Stromal cell of bone marrow (primary cell): Measurements from ENCODE around the gene PDE4D.
"Not testable (repeated sequence)": the region's sequence is repeated elsewhere in the genome, so short reads cannot be mapped to it uniquely, and the experiment has no call there.

Source experiments
- DNase-seq: peaks from one replicate; pipeline ENCODE4 v3.0.0-alpha.2; 2012; ENCODE audit warnings: low read depth

Gene PDE4D

DNA sequence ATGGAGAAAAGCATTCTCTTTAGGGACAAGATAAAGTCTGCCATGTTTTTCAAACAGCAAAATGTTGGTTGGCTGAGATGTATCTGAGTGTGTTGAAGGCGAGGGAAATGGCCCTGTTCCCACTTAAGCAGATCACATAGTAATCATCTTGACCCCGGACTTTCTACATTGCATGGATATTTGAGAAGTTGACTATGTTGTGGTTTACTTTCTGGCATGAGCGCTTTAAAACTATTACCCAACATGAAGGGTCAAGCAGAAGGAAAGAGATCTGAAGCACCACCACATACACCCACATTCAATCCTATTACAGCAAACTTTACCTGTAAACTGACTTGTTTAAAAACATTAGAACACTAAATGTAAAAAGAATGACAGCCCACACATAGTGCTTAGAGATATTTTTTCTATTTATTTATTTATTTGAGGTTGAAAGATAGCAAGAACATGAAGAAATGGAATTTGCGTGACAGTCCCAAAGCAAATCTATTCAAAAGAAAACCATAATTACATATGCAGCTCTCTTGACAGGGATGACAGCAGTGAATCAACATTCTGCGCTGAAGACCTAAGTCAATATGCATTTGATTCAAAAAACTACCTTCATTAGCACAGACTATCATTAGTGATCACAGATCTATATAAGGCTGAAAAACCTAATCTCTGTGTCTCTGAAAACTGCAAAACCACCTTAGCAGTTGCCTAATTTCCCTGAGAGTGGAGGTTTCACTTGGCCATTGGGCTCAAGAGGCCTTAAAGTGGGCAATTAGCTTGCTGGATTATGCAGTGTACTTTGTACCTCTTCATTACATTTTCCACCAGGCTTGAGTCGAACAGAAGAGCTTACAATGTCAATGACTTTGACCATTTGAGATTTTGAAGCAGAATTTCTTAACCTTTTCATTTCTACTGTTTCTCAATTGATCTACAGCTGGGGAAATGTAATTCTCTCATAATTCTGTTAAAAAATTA, 195.0 kb downstream of the PDE4D start:
- DNase-seq, result no peak

DNA sequence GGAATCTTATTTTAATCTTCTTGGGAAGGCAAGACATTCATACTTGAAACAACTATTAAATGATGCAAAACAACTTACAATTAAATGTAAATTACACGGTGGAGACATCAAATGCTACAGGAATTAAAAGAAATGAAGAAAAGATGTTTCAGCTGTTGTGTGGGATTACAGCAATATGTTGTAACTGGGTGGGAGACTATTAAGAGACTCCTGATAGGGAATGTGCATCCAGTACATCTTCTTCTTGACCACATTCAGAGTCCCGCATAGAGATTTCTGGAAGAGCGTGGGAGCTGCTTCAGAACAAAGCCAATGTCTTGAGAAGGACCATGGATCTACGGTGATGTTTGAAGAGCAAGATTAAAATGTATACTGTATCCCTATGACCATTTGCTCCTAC, 199.1 kb downstream of the PDE4D start:
- no peak for DNase-seq

DNA sequence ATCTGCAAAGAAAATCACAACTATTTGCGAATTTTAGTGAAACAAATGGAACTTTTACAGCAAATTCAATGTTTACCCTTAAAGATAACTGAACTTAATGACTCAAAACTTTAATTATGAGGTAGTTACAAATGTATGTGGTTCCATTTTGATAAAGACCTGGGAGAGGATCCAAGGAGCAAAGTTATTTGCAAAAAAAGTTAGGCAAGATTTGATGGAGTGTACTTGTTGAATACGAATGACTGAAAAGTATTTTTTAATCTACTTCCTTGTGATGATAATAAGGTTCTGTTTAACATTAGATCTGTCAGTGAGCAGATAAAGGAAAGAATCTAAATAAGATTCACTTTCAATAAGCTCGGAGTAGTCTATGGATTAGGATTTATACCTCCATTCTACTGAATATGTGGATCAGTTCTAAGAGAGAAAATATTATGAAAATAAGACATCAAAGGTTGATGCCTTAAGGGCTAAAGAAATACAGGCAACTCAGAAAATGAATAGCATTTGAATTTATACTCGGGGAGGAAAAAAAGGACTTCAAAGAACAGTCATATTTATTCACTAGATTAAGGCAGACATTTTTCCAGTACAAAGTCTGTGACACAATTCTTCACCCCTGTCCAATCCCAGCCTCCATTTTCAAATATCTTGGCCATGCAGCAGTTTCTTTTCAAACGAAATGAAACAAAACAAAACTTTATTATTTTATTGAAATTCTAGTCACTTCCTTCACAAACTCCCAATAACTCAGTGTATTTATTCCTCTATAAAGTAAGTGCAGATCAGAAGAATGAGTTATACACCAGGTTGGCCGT, 199.8 kb downstream of the PDE4D start:
- no peak for DNase-seq

DNA sequence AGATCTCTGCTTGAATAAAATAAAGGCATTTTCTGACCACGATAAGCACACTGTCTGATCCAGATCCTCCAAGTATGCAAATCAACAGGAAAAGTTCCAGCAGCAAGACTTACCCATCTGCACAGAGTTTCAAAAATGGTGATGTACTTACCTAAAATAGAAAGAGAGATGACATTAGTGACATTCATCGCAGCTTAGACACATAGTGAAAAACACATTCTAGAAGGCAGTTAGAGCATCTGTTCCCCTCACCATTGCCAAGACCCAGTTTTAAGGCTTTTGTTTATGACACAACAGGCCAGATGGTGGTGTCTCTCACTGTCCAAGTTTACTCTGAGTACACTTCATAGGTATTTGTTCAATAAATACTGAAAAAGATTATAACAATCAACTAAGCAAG, 207.7 kb downstream of the PDE4D start:
- no peak for DNase-seq

DNA sequence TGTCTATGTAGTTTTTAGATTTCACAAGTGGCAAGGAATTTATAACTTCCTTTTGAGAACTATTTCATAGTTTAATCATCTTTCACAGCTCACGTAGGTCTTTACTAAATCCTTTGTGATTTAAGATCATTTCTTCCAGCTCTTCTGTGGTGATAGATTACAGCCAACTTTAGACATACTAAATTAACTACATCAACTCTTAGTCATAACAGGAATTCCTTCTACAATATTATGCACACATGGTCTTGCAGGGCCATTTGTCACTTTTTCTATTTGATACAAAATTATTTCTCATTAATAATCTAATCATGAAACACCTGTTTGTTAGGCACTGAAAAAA, 208.4 kb downstream of the PDE4D start:
- DNase-seq, result no peak

DNA sequence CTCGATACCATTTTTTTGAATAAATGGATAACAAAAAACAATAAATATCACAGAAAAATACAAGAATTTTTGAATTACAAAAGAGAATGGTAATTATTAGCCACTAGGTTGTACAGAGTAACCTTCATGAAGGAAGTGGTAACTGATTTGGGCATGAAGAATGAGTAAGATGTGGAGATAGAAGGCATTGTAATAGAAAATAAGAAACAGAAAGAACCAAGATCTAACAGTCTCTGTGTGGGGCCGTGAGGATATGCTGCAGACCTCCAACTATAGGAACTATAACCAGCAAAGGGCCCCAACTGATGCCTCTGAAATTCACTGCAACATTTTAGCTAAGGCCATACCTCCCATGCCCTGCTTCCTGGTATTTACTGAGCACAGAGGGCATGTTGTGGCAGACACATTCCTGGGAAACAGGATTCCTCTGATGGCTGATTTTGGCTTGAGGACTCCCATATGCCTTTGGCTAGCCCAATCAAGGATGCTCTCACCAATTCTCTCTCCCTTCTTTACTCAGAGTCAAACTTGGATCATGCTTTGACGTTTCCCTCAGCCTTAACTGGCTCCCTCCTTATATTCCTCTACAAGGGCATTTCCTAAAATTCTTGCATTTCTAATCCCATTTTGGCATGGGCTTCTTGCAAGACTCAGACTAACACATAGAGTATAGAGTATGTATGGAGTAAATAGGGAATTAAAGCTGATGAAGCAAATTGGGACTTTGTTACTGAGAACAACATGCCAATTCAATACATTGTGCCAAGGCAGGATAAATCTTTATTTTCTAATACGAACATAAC, 208.9 kb downstream of the PDE4D start:
- no peak for DNase-seq

DNA sequence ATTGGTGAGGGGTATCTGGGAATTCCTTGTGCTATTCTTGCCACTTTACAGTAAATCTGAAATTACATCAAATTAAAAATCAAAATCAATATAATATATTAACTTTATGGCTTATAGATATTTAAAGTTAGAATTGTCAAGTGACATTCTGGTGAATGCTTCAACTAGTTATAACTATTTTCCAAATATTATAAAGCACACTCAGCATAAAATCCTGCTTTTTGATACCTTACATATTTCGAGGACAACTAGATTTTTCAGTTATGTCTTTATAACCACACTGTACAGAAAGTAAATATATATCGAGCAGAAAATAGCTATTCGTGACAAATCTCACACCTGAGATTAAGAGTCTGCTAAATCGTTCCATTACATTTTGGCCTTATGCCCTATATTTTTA, 210.2 kb downstream of the PDE4D start:
- no peak for DNase-seq

DNA sequence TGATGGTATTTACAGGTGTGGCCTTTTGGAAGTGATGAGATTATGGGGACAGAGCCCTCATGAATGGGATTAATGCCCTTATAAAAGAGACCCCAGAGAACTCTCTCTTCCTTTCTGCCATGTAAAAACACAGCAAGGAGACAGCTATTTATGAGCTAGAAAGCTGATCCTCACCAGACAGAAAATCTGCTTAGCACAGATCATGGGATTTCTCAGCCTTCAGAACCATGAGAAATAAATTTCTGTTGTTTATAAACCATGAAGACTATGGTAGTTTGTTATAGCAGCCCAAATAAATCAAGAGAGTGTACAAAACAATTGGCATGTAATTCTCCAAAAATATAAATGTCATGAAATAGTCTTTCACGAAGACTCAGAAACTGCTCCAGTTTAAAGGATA, 211.0 kb downstream of the PDE4D start:
- DNase-seq, result no peak

DNA sequence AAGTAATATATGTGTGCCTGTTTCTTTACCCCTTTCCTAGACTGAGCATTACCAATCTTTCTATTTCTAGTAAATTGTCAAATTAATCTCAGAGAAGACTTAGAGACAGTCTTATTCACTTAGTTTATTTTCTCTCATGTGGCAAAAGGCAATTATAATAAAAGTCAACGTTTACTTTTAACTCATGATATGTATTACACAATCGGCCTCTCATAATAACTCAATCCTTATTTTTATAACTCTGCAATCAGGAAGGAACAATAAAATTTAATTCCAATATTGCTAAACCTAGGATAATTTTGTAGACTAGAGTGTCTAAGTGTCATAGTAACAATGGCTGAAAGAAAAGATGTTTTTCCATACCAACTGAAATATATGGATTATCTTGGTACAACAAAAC, 214.6 kb downstream of the PDE4D start:
- DNase-seq, result no peak

DNA sequence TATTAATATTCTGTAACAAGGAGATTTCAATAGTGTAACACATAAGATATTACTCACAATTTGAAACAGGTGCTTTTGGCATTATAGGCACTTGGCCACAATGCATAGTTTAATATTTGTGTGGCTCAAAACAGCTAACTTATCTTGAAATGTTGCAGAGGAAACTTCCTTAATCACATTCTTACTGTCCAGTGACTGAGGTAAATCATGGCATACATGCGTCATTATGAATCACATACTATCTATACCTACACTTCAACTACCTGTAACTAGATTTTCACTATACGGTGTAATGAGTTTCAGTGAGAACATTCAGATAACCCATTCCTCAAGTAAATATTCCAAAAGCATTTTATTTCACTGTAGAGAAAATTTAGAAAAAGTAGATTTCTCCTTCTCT, 218.8 kb downstream of the PDE4D start:
- no peak for DNase-seq

DNA sequence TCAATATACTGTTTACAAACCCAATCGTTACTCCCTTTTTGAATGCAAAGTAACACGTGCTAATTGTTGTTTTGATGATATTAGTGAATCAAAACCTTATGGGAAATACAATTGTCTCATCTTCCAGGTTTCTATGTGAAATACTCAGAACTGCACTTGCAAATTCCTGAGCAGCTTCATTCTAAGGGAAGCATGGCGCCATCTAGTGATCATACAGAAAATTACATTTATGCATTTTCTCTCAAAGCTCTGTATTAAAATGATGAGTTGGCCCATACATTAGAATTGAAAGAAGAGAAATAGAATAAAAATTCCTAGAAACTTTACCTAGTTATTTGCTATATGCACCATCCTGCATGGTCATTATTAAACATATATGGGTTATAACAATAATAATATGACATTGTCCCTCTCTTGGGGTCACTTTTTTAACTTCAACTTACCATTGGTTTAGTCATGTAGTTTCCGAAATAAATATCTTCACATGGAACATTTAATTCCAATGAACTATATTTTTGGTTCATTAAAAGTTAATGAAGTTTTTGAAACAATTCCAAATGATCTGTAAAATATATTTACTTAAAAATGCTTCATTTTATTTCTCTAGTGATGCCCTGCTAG, 220.0 kb downstream of the PDE4D start:
- peak; percentile 20 for DNase-seq

DNA sequence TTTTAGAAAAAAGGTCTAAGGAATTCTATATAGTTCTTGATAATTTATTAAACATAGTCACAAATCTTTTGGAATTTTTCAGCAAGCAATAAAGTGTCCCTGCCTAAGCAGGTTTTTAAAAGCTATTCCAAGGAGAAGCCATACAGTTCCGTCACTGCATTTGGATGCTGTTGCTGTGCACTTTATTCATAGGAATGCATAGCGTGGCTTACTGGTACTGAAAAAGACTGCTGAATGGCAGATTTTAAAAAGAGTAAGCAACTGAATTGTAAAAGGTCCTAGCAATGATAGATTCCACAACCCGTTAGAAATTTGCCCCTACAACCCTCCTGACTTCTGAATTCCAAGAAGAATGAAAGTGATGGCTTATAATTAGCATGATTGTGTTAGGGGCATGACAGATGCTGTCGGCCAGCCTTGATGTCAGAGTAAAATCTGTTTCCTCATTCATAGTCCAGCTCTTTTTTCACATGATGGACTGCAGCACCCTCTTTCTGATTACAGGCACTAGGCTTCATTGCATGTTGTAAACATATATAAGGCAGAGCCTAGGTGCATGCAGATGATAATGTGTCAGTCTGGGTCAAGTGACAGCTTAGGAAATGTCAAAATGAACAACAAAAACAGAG, 227.0 kb downstream of the PDE4D start:
- DNase-seq, result no peak

DNA sequence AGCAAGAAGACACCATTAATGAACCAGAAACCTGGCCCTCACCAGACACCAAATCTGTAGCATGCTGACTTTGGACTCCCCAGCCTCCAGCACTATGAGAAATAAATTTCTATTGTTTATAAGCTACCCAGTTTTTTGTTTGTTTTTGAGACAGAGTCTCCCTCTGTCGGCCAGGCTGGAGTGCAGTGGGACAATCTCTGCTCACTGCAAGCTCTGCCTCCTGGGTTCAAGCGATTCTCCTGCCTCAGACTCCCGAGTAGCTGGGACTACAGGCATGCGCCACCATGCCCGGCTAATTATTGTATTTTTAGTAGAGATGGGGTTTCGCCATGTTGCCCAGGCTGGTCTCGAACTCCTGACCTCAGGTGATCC, 227.7 kb downstream of the PDE4D start:
- not testable (repeated sequence) for DNase-seq

DNA sequence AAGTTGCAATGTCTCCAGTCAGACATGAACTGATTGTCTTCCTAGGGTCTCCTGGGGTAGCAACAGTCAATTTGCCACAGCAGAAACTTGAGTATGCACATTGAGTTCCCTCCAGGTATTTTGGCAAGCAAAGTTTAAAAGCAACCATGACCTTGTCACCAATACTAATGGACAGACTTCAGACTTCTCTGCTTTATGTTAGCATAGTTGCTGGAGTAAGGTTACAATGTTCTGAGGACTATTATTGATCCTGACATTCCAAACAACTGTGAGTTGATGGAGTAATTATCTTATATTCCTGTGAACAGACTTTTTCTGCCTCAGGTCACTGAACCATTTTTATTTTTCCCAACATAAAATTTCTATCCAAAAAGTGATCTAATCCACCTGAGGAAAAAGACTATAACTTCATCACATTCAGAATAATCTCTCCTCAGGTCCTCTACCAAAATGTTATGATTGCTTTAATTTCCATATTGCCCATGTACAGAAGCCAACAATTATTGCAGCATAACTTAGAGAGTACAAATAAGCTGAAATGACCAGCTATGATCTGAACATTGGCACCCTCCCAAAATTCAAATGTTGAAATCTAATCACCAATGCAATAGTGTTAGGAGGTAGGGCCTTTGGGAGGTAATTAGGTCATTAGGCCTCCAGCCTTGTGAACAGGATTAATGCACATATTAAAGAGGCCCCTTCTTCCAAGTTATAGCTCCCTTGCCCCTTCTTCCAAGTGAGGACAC, 228.3 kb downstream of the PDE4D start:
- no peak for DNase-seq

DNA sequence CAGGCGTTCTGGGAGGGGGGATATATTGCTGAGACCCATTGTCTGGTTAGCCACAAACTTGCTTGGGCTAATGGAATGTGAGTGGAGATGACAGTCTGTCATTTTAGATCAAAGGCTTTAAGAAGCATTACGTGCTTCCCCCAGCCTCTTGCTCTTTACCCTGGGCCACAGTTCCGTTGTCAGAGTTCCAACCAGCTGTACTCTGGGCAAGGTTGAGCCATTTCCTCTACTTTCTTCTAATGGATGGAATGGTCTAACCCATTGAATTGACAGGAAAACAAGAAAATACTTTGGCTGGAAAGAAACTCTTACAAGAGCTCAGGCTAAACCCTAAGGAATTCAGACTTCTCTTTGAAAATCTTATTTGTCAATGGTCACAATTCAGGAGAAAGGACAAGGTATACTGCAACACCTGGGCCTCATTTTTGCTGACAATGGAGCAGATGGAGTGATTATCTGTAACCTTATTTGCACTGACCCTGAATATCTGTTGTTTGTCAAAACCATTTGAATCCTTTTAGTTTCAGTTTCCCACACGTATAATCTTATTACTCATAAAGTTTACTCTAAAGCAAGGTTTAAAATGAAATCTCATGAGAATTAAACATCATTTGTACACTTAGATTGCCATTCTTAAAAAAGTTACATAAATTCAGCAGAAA, 231.4 kb downstream of the PDE4D start:
- no peak for DNase-seq

DNA sequence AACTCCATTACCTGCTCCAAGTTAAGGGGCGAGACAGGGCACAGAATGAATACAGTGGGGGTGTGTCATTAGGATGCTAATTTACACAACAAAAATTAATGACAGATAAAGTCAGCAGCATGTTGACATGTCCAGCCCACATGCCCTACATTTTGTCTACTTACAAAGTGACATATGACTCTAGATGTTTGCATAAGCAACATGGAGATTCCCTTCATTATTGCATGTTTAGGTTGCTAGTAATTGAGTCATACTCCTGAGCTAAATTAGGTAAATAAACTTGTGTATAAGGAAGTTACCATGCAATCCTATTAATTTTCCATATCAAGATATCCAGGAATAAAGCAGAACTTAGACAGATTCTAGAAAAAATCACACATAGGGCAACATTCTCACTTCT, 232.2 kb downstream of the PDE4D start:
- no peak for DNase-seq

DNA sequence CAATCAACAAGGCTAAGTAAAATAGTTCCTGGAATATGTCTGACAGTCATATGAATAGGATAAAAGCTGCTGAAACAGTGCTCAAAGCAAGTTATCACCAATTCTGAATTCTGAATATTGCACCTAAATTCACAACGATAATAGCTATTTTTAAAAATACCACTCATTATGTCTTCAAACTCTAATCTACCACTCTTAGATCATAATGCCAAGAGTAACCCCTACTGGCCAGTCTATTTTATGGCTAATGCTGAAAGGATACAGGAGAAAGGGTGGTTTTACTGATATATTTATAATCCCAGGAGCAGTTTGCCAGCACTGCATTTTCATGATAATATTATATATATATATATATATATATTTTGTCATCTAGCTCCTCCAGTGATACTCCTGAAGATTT, 232.8 kb downstream of the PDE4D start:
- peak; percentile 8 for DNase-seq

DNA sequence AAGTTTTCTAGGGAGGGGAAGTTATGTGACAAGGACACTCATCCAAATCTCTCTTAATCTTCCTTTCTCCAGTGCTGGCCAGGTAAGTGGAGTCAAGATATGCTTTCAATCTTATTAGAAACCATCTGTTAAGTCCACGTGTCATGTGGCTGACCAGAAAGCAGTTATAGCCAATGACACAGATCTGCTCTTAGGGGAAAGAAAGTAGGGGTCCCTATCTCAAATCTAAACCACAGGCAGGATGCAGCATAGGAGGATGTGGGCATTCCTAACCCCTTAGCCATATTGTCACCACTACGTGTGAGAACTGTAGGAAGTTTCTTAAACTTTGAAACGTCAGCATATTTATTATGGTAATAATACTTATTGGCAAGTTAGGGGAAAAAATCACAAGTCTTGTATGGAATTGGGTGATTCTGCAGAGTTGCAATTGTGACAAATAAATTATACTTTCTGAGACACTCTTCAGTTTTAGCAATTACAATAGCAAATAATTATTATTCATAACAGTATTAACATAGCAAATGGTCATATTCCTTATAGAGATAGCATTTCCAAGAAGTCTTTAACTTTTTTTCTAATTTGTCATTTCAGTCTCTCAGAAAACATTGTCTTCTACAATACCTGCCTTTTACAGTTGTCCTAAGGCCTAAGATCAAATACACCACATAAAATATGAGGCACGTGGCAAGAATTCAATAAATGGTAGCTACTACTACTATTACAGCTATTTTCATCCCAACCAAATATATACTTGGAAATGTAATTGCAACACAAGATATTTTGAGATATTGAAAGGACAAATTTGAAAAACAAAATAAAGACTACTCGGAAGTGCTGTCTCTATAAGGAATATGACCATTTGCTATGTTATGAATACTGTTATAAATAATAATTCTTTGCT, 236.9 kb downstream of the PDE4D start:
- no peak for DNase-seq

DNA sequence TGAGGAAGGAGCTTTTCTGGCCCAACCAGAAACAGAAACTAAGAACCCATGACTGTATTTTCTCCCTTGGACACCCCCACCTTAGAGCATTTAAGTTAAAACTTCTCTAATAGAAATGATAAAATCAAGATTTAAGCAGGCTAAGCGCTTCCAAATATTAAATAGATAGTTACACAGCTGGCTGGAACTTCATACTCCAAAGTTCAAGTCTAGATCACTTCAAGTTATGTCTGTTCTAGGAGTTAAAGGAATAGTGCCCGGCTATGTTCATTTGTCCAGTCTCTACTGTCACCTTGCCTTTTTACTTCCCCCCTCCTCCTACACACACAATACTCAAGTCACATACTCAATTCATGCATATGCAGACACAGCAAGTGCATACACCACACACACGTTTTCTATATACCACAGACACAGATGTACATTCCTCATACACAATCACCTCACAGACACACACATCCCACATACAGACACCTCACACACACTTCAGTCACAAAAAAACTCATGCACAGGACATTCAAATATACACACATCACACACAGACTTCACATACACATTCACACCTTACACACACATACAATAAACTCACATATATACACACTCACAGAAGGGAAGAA, 237.7 kb downstream of the PDE4D start:
- DNase-seq, result no peak
